Stimulated activated CD4-positive, alpha-beta T cell treated with anti-CD3 and anti-CD28 coated beads, TNF-alpha, amount 100 ng/mL, for 4 hours (primary cell): ENCODE data around the gene ELL2.
"Not testable (repeated sequence)": the region's sequence is repeated elsewhere in the genome, so short reads cannot be mapped to it uniquely, and the experiment has no call there.

Experiments
- DNase-seq, 3 experiments: peaks; one replicate each; pipeline ENCODE4 v3.0.0-alpha.2; 2020; ENCODE audit warnings: low read depth in 3 of 3

Gene ELL2

DNA sequence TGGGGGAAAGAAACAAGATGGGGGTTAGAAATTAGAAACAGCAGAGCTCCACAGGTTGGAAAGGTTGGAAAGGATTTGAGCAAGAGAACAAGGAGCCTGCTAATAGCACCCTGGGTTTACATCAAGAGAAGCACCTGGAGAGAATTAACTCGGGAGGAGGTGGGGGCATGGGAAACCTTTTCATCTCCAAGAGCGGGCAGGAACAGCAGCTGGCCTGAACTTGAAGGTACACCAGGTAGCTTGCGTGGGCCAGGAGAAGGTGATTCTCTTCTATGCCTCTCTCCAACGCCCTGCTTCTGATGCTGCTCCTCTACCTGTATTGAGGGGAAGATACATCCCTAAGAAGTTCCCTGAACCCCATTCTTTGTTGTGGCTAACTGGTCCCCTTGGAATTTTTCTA is 102.0 kb downstream of the ELL2 start:
- DNase-seq = no peak

DNA sequence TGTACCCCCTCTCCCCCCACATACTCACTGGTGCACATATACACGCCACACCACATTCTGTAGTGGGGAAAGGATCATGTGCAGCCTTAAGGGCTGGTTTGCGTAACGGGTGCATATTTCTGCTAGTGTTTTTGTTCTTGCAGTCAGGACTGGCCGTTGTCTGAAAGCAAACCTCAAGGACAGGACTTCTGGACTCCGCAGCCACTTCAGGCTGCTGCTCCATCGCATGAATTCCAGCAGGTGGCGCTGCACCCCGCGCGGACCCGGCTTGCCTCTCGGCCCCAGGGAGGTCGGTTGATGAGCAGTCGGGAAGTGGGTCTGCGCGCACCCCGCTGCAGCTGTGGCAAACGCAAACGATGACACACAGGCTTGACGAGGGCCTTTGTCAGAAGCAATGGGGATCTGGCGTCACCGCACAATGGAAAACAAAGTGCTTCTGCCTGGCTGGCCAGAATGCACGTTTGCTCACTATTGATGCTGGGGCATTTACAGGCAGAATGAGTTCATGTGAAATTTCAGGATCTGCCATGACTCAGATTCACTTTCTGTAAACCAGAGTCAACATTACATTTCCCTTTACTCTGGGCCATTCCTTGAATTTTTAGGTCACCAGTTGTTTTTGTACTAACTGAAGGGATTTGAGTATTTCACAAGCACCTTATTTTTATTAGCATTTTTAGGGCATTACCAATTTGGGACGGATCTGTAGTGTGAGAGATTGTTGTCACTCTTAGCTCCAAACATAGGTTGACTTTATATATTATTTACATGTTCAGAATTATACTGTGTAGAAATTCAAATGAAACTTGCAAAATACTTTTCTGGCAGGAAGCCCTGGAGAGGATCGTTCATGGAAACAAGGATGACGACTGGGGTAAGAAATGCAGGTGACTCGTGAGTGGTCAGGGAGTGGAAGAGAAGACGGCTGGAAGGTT is 102.7 kb downstream of the ELL2 start:
- peak; percentile 83 to 84 (median 83) for DNase-seq

DNA sequence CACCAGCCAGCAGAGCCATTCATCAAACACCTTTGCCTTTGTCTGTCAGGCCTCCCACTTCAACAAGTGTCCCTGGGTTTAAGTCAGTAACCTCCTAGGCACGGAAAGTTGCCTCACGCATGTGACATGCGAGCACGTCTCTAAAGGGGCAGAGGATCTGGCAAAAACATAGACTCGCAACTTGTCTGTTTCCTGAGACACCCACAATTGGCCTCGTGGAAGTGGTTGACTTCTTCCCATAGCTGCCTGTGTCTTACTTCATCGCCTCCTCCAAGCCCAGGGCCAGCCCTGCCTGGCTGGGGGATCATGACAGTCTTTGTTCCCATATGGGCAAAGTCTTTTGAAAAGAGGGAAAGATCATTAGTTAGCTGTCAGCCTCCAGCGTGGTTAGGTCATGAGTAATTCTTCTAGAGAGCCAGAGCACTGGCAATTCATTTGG is 103.6 kb downstream of the ELL2 start:
- DNase-seq = no peak

GRCh38 chr5:95857185-95857945 is 104.3 kb downstream of the ELL2 start:
- DNase-seq = no peak

GRCh38 chr5:95856501-95856981 is 105.1 kb downstream of the ELL2 start:
- DNase-seq = no peak

DNA sequence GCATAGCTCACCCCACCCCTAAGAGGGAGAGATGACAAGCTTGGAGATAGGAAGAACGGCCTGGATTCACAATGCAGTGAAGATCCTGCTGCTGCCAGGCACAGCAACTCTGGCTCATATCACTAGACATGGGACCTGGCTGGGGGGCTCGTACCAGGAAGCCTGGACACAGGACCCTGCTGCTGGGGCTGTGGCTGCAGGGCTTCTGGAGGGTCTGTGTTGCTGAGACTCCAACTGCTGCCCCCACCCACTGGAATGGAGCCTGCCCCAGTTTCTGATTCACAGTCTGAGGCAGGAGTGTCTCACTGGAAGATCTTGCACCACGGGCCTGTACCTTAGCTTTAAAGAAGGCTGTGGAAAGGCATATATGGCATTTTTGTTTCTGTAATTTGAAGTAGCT is 108.2 kb downstream of the ELL2 start:
- DNase-seq = no peak

- DNase-seq = no peak
Observed at GRCh38 chr5:95852567-95852966, 109.1 kb downstream of the ELL2 start.

GRCh38 chr5:95851141-95851540 is 110.5 kb downstream of the ELL2 start:
- DNase-seq = not testable (repeated sequence)

DNA sequence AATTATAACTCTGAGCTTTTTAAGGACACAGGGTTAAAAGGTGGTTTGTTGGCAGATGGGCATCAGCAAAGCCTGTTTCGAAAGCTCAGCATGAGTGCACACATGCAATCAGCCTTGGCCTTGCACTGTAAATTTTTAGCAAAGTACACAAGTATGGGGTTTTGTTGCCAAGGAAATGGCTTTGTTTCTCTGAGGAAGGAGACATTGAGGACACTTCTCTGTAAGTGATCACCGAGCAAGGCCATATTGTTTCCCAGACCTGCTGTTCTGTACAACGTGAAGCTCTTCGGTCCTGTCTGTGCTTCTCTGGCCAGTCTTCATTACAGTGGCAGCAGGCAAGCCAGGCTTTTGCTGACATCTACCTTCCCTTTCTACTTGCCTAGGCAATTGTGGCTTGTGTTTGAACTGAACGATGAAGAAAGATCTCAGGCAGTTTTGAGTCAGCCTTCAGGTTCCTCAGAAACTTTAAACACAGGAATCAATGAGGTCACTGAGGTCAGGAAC is 111.2 kb downstream of the ELL2 start:
- no peak for DNase-seq

DNA sequence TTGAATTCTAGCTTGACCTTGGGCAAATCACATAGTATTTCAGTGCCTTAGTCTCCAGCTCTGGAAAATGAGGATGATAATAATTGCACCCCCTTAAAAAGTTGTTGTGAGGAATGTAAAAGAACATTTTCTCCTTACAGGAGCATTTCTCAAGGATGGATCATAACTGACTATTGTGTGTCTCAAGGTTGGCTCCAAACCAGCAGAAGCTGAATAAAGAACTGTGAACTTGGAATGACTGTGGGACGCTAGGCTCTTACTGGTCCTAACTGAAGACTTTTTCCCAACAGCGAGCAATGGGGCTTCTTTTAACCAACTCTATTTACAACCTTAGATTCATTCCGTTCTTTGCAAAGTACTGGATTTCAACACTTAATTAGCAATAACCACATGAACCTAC is 113.0 kb downstream of the ELL2 start:
- no peak for DNase-seq

DNA sequence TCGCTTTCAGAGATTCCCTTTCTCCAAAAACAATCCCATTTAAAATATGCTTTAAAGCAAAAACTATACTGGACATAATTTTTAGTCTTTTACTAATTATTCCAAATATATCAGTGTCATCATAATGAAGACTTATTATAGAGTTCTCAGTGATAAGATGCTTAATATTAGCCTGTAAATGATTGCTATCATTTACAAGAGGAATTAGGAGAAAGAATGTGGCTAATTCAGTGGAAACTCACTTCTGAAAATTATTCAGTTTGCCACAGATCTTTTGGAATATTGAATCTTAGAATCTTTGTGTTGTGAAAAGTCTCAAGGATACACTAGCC is 114.4 kb downstream of the ELL2 start:
- no peak for DNase-seq

DNA sequence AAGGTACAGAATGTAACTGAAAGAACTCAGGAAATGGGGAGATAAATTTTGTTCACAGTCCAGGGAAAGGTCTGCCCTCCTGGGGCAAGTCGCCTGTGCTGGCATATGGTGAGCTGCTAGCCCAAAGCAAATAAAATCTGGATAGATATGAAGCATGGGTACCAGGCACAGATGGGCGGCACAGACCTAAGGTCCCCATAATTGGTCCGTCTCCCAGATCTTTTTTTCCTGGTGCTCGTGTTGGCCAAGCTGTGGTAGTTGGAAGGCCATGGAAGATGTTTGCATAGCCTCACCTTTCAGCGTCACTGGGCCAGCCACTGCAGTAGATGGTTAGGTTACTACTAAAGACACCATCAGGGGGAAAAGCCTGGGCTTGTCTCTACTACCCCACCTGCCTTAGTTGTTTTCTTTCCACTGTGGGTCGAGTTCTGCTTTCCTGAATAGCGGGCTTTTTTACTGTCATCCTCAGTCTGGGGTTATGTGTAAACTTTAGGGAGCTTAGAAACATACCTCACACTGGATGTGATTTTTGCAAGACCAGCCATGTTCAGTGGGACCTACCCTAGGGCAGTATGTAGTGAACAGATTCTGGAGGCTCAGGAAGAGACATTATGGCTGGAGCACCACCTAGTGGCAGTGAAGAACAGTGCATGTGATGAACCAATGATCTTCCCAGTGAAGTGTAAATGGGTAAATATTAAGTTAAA is 114.9 kb downstream of the ELL2 start:
- DNase-seq = peak in 2 of 3 experiments; percentile 46 to 49

GRCh38 chr5:95845391-95845790 is 116.3 kb downstream of the ELL2 start:
- DNase-seq = no peak

- no peak for DNase-seq
Observed at GRCh38 chr5:95843733-95844223, 117.9 kb downstream of the ELL2 start.

DNA sequence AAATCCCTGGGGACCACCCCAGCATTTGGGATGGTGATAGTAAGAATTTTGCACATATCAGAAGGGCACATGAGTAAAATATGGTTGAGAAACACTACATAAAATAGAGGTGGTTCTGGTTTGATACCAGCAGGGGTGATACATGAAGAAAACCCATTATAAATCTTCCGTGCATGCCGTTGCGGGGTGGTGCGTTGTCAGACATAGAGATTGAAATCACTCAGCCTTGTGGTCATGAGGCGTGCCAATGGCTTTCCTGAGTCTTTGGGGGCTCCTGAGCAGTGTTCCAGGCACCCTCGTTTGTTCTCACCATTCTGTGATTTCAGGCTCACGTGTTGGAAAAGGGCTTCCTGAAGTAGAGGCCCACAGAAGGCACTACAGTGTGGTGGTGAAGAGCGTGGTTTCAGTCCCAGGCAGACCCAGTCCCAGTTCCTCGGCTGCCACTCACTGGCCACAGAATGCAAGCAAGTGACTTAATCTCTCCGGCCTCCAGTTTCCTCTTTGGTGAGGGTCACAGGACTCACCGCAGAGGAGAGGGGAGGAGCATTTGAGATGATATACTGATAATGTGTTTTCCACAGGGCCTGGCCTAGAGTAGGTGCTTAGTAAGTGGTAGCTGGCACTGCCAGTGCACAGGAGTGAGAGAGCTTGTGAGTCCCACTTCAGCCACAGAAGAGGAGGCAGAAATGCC is 118.7 kb downstream of the ELL2 start:
- DNase-seq = peak in 1 of 3 experiments; percentile 32

- no peak for DNase-seq
Observed at GRCh38 chr5:95841914-95842812, 119.5 kb downstream of the ELL2 start.

- DNase-seq = no peak
Observed at GRCh38 chr5:95840956-95841705, 120.5 kb downstream of the ELL2 start.

DNA sequence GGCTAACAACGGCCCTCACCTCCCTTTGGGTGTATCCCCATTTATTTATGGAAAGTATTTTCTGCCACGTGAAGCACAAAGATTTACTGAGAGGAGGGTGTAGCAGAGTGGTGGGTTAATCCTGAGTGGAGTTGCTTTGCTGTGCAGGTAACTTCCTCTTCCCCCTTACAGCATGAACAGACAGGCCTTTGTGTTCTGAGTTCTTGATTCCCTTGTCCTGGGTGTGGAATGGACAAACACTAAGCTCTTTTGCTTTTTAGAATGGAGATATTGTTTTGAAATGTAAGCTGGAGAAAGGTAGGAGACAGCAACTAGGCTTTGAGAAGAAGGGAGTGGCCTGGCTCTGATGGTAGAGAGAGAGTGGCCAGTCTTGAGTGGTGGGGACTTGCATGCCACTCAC is 122.0 kb downstream of the ELL2 start:
- DNase-seq = no peak

DNA sequence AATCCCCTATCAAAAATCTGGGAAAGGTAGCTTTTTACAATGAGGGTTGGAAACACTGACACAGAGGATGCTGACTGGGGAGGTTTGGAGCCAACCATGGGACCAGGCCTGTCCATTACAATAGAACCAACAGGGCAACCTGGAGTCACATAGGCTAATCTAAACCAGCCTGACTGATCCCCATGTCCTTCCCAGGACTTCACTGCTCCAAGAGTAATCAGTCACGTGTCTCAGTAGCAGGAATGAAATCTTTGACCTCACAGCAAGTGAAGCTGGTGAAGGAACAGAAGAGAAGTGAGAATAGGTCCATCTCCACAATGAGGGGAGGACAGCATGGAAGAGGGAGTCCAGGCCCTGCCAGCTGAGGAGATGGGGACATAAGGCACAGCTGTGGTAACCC is 123.1 kb downstream of the ELL2 start:
- DNase-seq = no peak
